CD4-positive, alpha-beta T cell treated with Interleukin-1 beta for 1 hour (primary cell): ENCODE data around the gene CBFA2T3.

Experiments
- DNase-seq, 2 donors: peaks; one replicate each; pipeline ENCODE4 v3.0.0-alpha.2; 2020 to 2022

Gene CBFA2T3

DNA sequence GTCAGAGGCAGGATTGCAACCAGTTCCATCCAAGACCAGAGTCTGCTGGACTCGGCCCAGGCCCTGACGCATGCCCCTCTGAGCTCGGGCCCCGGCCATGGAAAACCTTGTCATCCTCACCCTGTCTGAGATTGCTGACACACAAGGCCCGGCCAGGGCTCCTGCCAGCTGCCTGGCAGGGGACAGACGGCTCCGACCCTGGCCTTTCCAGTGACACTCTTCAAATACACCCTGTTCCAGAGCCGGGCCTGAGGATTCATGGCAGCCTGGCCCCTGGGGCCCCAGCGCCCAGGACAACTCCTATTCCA is 107.4 kb downstream of the CBFA2T3 start:
- DNase-seq, result no peak

DNA sequence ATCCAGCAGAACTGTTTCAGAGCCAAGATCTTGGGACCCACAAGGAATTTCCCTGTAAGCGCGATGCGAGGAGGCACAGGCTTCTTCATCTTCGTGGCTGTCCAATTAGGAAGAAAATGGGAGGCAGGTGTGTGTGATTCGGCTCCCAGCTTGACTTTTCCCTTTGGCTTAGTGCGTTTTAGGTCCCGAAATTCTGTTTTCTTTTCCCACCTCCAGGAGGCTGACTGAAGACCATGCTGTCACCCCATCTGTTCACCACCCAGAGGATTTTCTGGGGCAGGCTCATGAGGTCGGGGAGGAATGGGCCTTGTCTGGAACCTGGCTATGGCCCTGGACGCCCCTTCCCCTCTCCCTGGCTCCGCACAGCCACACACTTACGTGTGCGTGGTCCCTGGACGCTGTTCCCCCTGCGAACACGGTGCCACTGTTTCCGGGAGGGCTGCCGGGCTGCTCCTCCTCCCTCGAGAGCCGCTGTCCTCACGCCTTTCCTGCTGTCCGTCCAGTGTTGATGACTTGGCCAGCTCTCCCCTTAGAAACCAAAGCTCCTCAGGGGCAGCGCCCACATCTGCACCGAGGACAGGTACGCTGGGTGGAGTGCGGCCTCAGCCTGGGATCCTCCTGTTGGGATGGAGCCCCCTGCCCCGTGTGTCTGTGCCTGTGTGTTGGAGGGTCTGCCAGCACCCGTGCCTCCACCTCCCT is 107.9 kb downstream of the CBFA2T3 start:
- DNase-seq, result no peak

DNA sequence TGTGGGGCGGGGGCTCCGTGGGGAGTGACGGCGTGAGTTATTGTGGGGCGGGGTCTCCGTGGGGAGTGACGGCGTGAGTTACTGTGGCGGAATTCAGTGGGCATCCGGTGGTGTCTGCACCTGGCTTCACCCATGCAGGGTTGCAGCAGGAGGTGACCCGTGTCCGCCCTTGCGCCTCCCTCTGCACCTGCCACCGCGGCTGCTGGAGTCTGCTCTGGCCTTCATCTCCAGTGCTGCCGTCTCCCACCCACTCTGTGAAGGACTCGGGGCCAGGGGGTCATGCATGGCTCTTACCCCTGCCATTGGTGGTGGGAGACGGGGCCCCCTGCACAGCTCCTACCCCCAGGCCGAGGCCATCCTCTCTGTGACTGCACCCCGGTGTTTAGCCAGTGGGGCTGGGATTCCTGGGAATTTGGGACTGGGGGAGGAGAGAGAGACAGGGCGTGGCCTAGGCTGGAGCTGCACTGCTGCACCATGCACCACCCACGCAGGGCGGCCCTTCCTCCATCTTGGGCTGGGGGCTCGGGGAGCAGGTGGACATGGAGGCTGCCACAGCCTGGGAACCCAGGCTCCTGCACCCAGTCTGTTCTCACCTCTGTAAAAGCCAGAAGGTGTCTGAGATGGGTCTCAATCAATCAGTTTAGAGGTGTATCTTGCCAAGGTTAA is 109.3 kb downstream of the CBFA2T3 start:
- no peak for DNase-seq

DNA sequence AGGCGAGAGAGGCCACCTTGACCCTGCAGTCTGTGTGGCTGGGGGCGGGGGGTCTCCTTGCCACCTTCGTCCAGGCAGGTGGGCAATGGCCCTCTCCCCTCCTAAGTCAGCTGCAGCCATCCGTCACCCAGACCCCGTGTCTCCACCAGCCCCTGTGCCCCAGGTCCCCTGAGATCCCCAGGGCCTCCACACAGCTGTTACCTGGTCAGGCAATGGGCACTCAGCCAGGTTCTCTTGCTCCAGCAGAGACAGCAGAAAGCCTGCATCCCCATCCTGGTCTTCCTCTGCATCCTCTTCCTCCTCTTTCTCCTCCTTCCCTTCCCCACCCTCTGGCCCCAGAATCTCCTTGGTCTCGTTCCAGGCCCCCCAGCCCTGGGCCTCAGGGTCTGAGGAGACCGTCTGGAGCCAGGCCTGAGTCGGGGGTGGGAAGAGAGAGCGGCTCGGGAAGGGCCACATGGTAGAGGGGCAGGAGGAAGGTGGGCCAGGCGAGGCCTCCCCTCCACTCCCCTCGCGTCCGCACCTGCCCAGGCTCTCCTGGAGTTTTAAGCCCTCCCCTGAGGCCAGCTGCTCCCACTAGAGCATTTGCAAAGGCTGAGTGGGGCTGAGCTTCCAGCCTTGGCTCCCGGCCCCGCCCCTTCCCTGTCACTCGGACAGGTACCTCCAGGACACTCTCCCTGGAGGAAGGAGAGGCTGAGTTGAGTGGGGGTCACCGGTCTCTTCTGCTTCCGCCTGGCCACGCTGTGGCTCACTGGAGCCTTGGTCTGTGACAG is 110.7 kb downstream of the CBFA2T3 start, which contains the start of gene PABPN1L:
TSS of gene PABPN1L (minus strand) at position 510 of the 770 bp plus-strand sequence. CDS start at position 456, 54 bp downstream.
- no peak for DNase-seq

DNA sequence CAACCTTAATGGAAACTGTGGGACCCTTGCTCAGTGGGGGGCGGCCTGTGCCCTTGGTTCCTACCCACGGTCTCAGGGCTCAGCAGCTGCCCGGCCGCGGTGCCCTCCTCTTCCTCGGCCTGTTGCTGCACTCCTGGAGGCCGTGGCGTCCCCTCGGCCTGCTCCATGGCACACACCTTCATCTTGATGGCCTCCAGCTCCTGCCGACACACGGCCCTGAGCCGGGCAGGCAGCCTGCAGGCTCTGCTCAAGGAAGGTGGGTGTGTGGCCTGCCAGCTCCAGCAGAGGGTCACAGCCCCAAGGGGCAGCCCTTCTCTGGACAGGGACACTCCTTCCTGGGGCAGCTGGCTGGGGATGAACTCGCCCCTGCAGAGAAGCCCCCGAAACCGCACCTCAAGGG is 111.3 kb downstream of the CBFA2T3 start:
- no peak for DNase-seq

DNA sequence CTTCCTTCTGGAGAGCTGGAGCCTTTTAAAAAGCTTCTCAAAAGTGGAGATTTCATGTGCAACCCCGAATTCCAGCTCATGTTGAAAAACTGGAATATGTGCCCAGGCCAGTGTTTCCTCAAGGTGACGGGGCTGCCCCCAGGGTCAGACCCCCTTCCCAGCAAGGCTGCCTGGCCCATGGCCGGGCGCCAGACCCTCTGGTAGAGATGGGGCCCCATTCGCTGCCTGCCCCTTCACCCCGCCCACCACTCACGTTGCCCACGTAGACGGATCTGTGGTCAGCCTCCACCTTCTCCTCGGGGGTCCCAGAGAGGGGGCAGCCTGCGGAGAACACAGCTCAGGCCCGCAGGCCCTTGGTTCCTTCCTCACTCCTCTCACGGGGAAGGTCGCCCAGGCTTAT is 111.7 kb downstream of the CBFA2T3 start:
- no peak for DNase-seq

DNA sequence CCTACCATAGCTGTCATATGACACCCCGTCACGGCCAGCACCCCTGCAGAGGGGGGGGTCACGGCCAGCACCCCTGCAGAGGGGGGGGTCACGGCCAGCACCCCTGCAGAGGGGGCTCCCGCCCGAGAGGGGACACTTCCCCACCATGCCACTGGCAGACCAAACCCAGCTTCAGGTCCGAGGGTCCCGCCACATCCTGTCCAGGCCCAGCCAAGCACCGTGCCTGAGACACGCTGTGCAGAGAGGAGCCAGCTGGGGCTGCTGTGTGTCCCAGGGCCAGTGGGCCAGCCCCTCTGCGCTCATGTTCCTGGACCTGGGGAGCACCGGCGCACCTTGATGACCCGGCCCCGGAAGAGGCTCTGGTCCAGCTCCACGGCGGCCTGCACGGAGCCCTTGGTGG is 112.5 kb downstream of the CBFA2T3 start:
- no peak for DNase-seq

DNA sequence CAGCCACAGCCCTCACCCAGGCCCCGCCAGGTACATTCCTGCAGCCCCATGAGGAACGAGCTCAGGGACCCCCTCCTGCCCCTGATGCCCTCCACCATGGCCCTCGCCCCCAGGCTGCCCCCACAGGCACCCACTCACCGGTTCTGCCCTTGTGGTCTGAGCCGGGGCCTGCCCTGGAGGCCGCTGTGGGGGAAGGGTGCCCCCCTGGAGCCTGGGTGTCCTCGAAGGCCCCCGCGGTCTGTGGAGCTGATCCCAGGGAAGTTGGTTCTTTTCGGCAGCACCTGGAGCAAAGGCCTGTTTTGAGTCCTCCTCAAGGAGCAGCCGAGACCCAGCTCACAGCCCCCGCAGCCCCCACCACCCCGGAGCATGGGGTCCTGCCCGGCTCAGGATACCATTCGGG is 112.9 kb downstream of the CBFA2T3 start:
- no peak for DNase-seq

DNA sequence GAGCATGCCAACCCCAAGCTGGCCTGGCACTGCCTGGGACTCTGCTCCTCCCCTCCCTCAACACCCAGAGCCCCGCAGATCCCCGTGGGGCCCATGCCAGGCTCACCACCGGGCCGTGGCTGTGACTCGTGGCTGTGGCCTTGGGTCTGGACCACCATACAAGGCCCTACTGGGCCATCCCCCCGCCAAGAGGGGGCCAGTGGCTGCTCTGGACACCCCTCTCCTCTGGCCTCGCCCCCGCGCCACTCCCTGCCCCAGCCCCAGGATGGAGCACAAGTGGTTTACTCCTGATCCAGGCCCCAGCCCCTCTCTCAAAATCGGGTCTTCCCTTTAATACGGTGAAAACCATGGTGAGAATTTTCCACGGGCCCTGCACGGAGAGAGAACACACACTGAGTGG is 113.6 kb downstream of the CBFA2T3 start:
- DNase-seq, result no peak

DNA sequence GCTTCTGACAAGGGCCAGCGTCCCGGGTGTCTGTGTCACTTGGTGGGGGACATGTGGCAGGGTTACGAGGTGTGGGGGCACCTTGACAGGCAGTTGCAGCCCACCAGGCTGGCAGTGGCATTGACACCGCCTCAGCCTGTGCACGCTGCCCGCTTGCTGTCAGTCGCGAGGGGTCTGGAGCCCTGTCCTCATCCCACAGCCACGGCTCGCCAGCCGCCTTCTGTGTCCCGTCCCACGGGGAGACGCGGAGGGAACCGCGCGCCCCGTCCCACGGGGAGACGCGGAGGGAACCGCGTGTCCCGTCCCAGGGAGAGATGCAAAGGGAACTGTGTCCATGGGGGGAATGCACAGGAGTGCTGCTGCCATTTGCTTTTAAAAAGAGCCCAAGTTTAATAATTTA is 114.0 kb downstream of the CBFA2T3 start:
- no peak for DNase-seq

DNA sequence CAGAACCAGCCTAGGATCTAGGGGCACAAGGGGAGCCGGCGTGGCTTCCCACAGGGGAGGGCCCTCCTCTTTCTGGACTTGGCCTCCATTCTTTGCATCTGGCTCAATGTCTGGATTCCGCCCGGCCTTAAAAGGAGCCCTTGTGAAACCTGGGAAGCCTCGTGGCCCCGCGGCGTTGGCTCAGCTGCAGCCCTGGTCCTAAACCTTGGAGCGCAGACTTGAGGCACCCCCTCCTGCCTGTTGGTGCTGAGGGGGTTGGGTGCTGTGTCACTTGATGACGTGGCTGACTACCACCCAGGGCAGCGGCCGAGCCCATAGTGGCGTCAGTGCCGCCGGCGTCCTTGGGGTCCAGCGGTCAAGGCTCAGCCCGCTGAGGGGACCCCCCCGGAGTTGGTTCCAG is 115.6 kb downstream of the CBFA2T3 start:
- DNase-seq, result no peak

DNA sequence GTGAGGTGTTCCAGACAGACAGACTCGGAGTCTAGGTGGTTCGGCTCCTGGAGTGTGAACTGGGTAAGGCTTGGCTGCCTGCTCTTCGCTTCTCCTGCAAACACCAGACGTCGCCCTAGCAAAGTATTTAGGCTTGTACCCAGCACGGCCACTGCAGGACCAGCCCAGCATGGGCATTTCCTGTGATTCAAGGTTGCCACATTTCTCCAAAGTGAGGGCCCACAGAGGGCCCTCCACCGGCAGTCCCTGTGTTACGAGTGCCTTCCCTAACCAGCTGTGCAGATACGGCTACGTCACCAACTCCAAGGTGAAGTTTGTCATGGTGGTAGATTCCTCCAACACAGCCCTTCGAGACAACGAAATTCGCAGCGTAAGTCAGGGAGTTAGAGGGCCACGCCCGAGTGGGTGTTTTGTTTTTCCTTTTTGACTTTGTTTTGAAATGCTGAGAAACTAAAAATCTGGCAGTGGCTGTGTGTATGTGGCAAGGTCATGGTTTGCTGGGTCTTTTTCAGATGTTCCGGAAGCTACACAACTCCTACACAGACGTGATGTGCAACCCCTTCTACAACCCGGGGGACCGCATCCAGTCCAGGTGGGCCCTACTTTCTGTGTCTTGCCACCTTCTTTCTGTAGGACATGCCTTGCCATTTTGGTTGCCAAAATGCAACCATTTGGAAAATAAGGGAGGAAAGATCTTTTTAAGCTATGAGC is 117.5 kb downstream of the CBFA2T3 start:
- no peak for DNase-seq

DNA sequence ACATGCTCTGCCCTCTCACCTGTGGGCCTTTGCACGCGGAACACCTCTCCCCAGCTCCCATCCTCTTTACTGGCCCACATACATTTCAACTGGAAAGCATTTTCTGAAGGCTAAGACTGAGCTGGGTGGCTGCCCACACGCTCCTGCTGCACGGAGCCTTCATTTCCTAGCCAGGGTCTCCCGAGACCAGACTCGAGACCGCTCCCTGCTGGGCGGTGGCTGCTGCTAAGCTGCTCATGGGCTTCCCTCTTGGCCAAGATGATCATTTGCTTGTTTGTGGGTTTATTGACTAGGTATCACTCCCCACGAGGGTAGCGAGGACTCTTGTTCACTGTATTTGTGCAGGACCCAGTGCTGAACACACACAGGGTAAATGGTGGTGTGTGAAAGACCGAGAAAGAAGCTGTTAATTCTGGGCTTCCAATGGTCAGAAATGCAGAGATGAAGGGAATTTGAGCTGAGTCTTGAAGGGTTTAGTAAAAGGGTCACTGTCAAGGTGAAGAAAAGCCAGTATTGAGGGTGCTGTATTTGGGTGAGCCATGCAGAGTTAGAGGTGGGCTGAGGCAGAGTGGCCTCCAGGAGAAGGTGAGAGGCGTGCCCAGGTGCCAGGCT is 119.2 kb downstream of the CBFA2T3 start:
- peak; percentile 76 to 78 for DNase-seq

DNA sequence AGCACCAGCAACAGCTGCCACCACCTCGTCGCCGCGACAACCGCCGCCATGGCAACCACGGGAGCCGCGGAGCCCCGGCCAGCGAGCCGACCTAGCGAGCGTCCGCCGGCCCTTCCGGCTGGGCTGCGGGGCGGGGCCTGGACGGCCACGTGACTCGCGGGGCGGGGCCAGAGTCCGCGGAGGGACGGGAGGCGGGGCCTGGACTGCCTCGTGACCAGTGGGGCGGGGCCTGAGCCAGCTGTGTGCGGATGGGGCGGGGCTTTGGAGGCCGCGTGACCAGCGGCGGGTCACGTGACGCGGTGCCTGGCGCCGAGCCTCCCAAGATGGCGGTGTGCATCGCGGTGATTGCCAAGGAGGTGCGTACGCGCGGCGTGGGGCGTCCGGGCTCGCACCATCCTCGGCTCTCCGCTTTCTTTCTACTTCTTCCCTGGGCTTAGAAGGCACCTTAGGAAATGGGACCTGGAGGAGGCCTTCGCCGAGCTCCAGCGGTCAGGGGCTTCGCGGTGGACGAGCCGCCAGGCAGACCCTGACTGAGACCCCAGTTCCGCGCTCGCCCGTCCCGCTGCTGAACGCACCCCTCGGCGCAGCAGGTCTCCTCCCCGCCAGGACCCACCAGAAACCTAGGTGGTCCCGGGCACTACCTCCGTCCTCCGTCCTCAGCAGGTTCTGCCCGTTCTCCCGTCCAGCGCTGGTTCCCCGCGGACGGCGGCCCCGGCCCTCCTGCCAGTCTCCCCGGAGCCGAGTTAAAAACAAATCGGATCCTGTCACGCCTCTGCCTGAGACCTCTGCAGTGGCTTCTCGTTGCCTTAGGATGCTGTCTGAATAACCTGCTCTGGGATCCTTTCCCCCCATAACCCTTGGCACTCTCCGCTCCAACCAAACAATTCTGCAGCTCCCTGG is 119.9 kb downstream of the CBFA2T3 start, which contains the start of the genes GALNS and TRAPPC2L:
TSS of gene GALNS (minus strand) at position 120 of the 900 bp plus-strand sequence. CDS start at position 50, 70 bp downstream.
TSS of gene TRAPPC2L (plus strand) at position 300 of the 900 bp plus-strand sequence. CDS start at position 324, 24 bp downstream.
- peak; percentile 97 to 98 for DNase-seq

DNA sequence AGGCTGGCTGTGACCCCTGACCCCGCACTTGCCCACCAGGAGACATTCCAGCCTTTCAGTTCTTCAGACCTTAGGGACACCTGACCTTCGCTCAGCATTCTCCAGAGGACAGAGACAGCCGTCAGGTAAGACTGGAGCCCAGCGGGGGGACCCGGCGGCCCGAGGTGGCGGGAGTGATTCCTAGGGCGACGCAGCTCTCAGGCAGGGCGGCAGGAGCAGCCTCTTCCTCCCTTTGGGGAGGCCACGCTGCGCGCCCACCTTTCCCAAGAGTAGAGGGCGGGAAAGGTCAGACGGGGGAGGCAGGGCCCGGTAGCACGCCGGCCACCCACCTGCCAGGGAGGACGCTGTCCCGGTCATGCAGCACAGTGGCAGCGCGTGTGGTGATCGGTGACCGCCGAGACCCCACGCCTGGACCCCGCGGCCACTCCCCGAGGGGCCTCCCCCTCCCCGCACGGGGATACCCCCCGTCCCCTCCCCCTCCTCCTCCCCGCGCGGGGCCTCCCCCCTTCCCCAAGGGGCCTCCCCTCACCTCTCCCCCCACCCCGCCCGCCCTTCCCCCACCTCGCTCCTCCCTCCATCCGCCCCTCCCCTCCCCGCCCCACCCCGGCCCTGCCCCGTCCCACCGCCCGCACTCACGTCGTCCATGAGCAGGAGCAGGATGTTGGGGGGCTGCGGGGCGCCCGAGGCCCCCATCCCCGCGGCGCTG is 120.7 kb downstream of the CBFA2T3 start:
- DNase-seq, result peak in 1 of 2 donors; percentile 12

DNA sequence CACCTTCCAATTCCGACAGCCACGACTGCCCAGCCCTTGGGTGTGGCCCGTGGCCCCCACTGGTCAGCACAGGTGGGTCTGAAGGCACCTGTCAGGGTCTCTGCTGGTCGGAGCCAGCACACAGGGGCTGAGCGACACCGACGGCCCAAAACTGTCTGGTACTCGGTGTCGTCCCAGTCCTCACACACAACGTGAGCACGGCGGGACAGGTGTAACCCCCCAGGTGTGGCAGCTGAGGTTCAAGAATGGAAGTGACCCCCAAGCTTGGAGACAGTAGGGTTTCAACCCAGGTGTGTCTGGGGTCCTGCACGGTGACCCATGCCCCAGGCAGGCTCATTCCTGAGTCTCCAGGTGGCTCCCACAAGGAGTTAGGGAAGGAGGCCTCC is 121.3 kb downstream of the CBFA2T3 start:
- DNase-seq, result no peak

DNA sequence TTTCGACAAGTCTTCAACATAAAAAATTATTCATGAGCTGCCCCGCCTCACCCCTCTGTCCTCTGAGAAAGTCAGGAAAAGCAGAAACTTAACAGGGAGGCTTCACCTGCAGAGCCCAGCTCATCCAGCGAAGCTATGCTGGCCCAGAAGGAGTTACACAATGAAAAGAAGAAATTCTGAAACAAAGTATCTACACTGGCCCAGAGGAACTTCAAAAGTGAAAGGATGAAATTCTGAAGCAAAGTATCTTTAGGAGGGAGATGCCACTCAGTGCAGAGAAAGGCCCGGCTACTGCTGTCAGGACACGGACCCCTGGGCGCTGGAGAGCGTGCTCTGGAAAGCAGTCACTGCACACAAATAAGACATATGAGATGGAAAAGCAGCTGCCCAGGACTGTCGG is 121.8 kb downstream of the CBFA2T3 start:
- DNase-seq, result no peak

DNA sequence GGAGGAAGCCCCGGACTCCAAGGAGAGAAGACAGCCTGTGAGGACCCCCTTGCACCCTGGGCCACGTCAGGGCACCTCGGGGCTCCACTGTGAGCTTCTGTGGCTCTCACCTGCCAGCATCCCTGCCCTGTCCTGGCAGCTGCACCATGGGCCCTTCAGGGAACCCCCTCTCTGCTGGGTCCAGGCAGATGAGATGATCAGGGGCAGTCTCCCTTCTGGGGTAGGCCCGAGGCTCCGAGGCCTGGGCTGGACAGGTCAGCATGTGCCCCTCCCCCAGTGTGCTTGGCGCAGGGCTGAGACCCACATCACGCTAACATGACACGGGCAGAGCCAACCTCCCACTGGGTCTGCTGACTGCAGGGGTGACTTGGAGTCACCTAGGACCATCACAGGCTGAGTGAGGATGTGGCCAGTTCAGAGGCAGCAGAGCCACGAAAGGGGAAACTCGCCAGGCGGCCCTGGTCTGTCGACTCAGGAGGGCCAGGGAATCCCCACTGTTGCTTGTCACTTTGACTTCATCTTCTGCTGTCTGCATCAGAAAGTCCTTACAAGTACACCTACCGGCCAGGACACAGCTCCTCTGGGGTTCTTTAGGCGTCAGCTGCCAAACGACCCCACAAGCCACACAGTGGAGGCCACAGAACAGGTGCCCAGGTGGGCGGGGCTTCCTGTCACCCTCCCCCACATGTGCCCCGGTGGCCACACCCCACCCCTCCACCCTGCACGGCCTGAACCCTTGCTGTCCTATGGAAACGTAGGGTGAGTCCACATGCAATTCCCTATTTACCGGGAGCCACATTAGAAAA is 122.5 kb downstream of the CBFA2T3 start:
- DNase-seq, result peak; percentile 22 to 63

DNA sequence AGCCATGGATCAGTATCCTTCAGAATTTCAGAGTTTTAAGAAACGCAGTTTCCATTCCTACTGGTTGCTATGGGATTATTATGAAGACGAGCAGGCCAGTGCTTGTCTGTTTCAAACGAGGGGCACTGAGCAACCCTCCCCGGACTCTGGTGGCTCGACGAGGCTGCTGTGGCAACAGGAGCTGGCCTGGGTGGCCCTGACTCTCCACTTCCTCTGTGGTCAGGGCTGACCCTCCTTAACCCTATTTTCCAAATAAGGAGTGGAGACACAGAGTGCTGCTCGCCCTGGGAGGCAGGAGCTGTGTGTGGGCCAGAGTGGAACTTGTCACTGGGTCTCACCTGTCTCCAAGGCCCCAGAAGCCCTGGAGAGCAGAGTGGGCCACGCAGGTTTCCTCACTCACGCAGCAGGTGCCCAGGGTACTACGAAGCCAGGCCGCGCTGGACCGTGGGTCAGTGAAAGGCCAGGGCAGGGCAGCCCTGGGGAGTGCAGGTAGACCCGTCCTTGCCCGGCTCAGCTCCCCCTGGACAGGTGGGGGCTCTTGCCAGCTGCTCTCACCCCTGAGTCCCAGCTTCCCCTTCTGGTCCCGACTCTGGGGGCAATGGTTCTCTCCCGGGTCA is 123.6 kb downstream of the CBFA2T3 start:
- peak in 1 of 2 donors; percentile 30 for DNase-seq
